GM19099 (cell line): ENCODE measurements around the gene SH3PXD2A.

Experiments used
- POLR2A ChIP-seq: IDR thresholded peaks from 3 replicates; pipeline ENCODE4 v1.6.1; 2011; ENCODE audit warnings: low read depth; ENCODE audit not compliant: insufficient read length; ENCODE audit errors: extremely low read depth

SH3PXD2A gene

DNA sequence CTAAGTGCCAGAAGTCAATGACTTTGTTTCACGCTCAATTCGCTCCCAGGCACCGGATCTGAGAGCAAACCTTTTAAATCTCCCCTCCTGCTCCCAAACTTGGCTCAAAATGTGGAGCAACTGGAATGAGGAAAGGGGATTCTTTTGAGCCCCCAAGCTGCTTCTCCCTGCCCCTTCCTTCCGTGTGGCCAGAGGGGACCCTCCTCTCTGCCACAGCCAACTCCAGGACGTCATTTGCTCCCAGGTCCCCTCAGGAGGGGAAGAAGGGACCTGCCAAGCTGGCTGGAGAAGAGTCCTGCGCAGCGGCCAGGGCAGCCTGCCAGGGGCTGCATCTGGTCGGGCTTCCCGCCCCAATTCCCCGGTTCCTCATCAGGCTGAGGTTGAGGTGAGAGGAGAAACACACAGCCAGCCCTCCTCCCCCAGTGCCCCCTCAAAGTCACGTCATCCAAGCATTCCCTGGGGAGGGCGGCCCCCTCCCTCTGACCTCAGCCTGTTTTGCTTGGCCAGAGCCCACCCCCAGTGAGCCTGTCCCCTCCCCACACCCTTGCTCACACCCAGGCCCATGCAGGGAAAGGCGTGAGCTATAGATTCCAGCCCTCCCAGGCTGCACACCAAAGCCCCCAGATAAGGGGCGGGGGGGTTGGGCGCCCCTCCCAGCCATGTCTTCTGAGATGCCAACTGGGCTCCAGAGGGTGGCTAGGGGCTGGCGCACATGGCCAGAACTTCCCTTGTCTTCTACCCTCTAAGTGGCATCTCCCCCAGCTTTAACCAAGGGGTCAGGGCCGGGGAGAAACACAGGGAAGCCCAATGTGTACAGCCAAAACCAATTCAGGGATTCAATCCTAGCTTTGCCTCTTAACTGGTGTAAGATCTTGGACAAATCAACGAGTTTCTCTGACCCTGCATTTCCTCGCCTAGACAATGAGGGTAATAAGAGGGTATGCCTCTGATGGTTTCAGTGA lies 35.0 kb downstream of the SH3PXD2A start:
- TF ChIP-seq POLR2A: no peak

DNA sequence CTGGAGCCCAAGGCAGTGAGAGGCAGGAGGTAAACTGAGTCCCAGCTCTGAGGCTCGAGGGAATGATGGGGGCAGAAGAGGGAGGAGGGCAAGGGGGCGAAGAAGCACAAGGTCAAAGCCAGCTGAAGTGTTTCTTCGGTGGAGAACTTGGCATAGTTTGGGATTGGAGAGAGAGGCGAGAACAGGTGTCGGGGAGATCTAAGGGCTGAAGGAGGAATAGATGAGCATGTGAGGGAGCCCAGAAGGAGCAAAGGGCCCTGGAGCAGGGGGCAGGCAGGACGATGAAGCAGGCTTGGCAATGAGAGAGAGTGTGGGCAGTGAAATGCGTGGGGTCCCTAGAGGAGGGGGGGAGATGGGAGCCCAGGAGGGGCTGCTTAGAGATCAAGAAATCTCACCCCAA lies 35.9 kb downstream of the SH3PXD2A start:
- no peak for TF ChIP-seq POLR2A

DNA sequence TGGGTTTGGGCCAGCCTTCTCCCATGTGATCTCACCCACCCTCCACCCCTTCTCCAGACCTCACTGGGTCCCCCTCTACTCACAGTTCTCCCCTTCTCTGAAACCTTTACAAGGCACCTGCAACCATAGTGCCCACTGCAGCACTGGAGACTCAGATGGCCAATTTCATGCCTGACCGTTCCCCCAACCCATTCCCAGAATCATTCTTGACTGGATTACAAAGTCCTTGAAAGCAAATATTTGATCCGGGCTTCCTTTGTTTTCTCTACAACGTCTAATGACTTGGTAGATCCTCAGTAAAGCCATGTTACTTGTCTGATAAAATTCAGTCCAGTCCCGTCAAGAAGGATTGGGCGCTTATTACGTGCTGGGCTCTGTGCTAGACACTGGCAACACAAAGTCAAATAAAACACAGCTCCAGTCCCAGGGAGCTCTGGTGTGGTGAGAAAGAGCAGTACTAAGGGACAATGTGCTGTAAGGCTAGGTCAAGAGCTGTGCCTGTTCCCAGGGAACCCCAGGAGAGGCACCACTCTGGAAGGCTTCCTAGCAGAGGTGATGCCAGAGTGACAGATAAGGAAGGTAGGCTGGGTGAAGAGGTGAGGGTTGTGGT lies 36.5 kb downstream of the SH3PXD2A start:
- TF ChIP-seq POLR2A: no peak

DNA sequence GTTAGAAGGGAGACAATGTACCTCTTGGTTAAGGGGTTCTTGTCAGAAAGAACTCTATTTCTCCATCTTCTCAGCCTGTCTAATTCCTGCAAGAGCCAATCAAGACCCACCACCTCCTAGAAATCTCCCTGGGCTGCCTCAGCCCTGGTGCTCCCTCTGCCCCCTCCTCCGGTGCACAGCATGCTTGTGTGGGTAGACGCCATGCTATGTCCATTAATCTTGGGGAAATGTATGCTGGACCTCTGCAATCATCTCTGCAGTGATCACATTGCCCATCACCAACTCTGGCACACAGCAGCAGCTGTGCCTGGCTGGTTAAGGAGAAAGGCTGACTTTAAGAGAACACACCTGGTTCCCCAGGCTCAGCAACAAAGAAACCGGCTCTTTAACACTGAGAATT lies 37.3 kb downstream of the SH3PXD2A start:
- no peak for TF ChIP-seq POLR2A

DNA sequence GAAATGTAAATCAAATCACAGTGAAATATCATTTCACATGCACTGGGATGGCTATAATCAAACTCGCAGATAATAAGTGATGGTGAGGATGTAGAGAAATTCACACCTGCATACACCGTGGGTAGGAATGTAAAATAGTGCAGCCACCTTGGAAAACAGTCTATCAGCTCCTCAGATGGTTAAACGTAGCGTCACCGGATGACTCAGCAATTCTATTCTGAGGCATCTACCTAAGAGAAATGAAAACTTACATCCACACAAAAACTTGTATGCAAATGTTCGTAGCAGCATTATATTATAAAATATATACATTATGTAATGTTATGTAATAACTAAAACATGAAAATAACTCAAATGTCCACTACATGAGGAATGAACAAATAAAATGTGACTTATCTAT lies 38.9 kb downstream of the SH3PXD2A start:
- TF ChIP-seq POLR2A: no peak

DNA sequence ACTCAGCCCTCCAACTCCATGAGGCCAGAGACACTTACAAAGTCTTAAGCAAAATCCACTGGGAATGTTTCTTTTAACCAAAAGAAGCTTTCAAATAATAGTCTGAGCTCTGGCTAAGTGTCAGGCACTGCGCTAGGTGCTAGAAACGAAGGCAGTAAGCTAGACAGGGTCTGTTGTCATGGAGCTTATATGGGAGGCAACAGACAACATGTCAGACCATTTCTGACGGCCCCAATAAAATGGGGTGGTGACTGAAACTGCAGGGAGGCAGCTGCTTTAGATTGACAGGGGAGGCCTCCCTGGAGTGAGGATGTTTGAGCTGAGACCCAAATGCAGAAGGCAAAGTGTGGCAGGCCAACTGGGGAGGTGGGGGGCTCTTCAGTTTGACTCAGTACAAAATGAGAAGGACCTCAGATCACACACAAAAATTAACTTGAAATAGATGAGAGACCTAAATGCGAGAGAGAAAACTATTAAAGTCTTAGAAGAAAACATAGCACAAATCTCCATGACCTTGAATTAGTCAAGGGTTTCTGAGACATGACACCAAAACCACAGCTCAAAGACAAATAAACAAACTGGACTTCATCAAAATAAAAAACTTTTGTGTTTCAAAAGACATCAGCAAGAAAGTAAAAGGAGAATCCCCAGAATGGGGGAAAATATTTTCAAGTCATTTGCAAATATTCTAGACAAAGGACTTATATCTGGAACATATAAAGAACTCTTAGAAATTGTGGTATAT lies 40.6 kb downstream of the SH3PXD2A start:
- TF ChIP-seq POLR2A: no peak

DNA sequence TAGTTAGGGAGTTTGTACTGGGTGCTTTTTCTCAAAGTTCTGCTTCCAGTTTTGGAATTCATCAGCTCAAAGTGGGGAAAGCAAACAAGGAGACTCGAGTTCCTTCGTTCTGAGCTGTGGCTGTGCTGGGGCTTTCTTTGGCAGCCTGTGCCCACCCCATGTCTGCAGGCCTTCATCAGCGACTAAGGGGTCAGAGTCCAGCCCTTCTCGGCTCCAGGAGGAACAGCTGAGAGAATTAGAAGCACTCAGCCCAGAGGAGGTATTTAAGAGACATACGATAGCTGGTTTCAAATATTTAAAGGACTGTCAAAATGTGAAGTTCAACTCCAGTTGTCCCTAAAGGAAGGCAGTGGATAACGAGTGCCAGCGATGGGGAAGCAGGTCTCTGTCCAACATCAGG lies 41.3 kb downstream of the SH3PXD2A start:
- TF ChIP-seq POLR2A: no peak

DNA sequence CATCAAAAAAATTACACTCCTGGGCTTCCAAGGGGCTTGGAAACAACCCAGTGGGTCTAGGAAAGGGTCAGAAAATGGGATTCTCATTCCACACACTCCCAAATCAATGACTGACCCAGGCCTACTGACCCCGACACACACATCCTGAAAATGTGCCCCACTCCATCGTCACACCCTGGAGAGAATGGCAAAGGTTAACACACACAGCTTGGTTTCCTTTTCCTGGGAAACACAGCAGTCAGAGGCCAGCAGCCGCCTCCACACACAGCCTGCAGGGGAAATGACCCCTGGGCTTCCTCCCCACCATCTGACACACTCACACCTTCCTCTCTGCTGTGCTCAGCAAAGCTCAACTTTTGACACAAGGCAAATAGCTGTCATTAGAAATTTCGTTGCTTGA lies 42.9 kb downstream of the SH3PXD2A start:
- no peak for TF ChIP-seq POLR2A

DNA sequence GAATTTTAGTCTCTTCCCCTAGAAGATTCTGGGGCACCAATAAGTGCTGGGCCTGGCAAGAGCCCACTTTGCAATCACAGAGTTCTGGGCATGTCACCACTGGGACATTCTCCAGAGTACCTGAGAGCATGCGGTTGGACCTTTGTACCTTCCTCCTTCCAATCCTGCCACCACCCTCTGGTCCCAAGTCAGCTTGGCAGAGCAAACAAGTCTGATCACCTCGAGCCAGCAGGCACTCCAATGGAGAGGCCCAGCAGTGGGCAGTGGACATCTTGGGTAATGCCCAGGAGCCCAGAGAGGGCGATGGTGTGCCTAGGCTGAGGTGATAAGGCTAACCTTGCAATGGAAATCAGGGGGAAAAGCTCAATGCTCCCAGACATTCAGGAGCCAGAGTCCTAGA lies 43.4 kb downstream of the SH3PXD2A start:
- TF ChIP-seq POLR2A: no peak

DNA sequence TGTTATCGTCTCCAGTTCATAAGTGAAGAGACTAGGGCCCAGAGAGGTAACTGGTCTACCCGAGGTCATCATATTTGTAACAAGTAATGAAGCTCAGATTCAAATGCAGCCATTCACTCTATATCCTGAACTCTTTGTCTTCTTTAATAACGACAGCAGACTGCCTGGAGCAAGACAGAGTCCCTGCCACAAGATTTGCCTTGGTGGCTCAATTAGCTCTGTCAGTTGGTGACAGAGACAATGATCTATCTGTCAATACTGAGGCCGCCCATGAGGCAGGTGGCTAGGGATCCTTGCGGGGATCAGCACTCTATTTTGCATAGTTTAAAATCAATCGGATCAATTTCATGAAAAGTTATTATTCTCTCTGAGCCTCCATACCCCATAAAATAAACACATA lies 43.9 kb downstream of the SH3PXD2A start:
- TF ChIP-seq POLR2A: no peak

DNA sequence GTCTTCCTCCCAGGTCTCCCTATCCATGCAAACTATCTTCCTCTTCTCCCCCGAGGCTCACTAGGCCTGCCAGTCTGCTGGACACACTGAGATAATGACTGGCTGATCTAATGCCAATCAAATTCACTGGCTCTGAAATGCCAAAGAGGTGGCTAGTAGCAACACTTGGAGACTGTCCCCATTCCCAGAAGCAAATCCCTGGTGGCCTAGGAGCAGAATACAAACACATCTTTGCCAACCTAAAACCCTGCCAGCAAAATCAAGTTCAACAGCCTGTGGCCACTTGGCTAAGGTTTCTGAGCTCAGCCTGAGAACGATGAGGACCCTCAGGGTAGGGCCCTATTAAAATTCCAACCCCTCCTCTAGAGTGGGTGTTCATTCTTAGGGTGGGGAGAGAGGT lies 46.6 kb downstream of the SH3PXD2A start:
- TF ChIP-seq POLR2A: no peak

DNA sequence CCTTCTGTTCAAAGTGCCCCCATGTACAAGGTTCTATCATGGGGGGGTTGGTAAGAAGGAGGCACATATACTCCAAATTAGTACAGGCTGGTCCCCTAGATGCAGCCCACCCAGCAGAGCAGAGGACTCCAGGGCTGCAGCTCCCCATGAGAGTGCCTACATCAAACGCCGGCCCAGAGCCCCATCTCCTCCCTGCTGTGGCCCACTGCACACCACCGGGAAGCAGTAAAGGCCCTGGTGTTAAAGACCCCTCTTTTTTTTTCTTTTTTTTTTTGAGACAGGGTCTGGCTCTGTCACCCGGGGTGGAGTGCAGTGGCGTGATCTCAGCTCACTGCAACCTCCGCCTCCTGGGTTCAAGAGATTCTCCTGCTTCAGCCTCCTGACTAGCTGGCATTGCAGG lies 47.4 kb downstream of the SH3PXD2A start:
- no peak for TF ChIP-seq POLR2A

DNA sequence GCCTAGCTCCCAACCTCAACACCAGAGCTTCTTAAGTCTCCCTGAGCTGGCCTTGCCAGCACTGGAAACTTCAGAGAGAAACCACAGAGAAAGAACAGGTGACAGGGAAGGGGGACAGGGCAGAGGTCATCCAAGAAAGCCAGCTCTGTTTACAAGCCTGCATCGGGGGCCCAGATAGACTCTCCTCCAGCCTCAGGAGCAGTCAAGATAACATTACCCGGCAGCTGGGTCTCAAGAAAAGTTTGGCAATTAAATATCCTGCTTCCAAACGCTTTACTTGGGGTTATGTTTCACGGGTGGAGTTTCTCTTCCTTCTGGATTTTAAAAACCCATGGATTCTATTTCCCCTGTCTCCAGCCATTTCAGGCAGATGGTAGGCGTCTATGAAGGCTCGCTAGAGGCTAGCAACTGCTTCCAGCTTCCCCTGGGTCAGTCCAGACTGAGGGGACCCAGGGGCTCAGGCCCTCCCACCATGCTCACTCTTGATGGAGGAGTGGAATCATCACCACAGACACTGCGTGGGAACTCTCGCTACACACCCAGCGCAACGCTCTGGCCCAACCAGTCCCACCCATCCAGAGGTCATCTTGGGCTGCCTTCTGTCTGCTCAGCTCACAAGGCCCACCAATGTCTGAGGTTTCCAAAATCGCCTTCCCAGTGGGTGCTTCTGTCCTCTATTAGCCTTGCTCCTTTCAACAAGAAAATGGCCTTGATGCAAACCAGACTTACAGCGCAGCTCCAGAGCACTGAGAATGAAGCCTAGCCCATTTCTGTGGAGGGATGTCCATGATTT lies 48.8 kb downstream of the SH3PXD2A start:
- no peak for TF ChIP-seq POLR2A

DNA sequence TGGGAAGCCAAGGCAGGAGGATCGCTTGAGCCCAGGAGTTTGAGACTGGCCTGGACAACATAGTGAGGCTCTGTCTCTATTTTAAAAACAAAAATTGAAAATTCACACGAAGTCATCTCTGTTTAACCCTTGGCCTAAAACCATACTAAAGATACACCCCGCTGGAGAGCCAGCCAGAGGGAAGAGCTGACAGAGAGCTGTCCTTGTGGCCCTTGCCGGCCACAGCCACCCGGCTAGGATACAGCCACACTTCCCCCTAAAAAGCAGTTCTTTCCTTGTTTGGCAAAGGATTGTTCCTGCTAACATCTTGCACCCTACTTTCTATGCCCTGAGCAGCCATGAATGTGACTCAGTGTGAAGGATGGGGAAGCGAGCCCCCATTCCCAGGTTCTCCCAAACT lies 49.6 kb downstream of the SH3PXD2A start:
- TF ChIP-seq POLR2A: no peak

DNA sequence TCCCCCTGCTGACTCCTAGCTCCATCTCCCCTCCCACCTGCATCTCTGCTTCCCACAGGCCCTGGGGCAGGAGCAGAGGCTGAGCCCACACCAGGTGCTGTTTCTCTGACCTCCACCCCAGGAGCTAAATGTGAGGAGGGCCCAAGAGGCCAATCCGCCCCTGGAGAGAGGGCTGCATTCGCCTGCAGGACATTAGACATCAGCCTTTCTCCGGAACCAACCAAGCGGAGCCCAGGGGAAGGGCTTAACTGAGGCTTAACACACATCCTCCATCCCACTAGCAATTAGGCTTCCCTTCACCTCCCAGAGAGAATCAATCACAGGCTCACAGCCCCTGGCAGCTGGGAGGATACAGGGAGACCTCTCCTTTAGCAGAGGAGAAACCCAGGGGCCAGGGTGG lies 50.5 kb downstream of the SH3PXD2A start:
- TF ChIP-seq POLR2A: no peak
